ENCODE results near the gene FST.

Gene FST

DNA sequence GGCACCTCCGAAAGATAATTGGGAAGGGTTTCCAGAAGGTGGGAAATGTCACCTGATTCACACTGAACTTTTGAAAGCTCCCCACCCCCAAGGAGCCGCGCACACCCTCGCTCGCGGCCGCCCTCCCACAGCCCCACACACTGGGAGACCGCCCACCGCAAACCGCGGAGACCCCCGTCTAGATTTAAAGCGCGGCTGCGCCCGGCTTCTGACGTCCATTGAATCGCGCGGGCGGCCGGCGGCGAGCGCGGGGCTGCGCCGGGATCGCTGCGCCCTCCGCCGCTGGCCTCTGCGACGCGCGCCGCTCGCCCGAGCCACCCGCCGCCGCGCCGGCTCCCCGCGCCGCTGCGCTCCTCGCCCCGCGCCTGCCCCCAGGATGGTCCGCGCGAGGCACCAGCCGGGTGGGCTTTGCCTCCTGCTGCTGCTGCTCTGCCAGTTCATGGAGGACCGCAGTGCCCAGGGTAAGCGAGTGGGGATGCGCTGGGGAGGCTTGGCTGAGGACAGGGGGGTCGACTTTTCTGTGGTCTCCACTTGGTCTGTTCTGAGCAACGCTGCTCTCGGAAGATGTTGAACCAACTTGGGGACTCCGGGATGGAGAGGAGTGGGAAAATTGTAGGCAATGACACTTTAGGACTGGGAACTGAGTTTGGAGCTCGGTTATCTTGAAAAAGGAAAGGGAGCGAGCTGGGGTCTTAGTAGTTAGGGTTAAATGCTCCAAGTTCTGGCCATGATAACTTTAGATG is at the start of gene FST:
Gene FST, plus strand, starts transcription at position 214 of the 743 bp plus-strand sequence. Its CDS starts 163 bp downstream, at position 377.
- DNase-seq = no peak

- DNase-seq = no peak
These were observed 48.8 kb upstream of the FST start for GRCh38 chr5:53431665-53432064.

- DNase-seq = no peak
These were observed 47.4 kb upstream of the FST start for GRCh38 chr5:53433026-53433425.

GRCh38 chr5:53434541-53434940 is 45.9 kb upstream of the FST start:
- no peak for DNase-seq

- no peak for DNase-seq
These were observed 43.8 kb upstream of the FST start for GRCh38 chr5:53436480-53437191.

GRCh38 chr5:53438079-53438478 is 42.4 kb upstream of the FST start:
- no peak for DNase-seq

DNA sequence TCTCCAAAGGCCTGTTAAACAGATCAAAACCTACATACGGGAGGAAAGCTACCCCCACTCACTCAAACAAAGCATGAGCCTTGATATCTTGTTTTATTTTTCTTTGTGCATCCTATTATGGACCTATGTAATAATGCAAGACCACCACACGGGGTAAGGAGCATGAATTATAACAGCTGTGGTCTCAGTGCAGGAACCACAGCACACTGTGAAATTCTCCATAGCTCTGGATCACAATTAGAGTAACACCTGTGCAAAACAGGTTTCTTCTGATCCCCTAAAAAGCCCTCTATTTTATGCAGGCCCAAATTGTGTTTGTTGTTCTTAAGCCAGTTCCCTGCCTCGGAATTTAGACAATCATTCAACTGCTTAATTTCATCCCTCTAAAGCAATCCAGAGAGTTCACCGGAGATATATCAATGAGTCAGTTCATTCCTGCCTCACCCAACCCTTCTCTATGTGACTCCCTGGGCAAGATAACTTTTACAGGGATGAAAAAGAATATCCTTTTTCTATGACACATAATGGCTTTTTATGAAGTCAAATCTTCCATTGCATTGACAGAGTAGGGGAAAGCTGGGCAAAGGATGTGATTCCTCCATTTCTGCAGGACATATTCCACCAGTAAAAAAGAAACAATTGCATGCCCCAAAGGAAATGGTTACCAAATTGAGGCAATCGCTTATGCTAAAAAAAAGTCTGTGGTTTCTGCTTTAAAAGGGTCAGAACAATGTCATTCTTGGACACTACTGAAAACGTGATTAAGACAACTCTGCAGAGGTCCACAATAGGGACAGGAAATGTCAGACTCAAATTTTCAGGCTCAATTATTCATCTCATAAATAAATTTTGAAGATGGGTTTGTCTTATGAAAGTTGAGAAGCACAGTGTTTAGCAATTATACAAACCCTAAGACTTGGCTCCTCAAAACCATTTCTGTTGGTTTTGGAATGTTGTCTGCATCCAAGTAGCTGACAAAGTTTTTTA is 41.6 kb upstream of the FST start:
- DNase-seq = no peak

GRCh38 chr5:53442961-53443360 is 37.5 kb upstream of the FST start:
- DNase-seq = no peak

- no peak for DNase-seq
These were observed 34.9 kb upstream of the FST start for GRCh38 chr5:53445569-53445968.

DNA sequence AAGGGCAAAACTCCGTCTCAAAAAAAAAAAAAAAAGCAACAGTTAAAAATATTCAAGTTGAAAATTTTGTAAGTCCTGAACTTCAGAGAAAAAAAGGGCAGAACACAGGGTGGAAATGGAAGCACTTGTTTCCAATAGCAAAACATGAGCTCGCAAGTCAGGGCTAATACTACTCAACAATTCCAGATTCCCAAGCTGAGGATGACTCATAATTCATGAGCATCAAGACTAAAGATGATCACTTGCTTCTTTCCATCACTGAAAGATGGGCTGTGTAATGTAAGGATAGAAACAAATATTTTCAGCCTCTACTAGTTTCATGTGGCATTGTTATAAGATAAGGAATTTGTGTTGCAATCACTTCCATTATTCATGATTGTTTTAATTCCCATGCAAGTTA is 33.5 kb upstream of the FST start:
- DNase-seq = no peak

GRCh38 chr5:53448851-53449250 is 31.6 kb upstream of the FST start:
- no peak for DNase-seq

- DNase-seq = no peak
These were observed 26.3 kb upstream of the FST start for GRCh38 chr5:53453898-53454718.

DNA sequence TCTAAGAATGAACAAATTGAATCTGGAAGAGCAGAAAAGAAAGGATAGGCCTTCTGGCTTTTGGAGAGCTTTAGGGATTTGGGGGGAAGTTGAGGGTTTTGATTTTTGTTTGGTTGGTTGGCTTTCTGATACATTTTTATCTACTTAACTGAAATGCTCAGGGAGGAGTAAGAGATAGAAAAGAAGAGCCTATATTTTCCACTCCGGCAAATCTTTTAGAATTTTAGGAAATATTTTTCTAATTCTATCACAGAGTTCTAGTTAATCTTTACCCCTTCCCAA is 25.8 kb upstream of the FST start:
- no peak for DNase-seq

GRCh38 chr5:53456366-53456765 is 24.1 kb upstream of the FST start:
- DNase-seq = no peak

DNA sequence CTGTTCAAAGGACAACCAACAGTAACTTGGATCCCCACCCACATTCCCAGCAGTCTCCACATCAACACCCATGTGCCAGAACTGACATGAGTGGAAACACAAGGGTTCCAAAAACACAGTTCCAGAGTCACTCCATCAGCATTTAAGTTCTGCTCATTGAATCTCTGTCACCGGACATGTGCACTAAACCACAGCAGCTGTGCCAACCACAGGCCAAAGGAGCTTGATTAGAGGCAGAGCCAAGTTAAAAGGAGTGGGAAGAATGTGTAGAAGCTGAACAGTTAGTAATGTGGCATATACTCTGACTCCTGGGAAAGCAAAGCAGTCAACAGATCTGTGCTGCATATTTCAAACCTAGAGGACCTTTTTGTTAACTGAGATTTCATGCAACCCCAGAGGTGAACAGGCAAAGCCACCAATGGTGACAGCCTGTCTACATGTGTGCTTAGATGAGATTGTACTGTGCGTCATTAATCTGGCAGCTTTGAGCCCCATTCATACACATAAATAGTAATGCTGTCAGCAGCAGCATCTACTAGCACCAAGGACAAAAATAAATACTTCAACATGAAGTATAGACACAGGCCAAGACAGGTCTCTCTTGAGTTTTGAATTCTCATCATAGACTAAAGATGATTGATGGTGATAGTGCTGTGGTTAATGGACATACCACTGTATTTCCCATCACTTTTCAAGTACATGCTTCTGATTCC is 16.4 kb upstream of the FST start:
- no peak for DNase-seq

- DNase-seq = no peak
These were observed 15.7 kb upstream of the FST start for GRCh38 chr5:53464722-53465121.

GRCh38 chr5:53469946-53470687 is 10.3 kb upstream of the FST start:
- DNase-seq = no peak

- DNase-seq = no peak
These were observed 8.2 kb upstream of the FST start for GRCh38 chr5:53472279-53472678.

DNA sequence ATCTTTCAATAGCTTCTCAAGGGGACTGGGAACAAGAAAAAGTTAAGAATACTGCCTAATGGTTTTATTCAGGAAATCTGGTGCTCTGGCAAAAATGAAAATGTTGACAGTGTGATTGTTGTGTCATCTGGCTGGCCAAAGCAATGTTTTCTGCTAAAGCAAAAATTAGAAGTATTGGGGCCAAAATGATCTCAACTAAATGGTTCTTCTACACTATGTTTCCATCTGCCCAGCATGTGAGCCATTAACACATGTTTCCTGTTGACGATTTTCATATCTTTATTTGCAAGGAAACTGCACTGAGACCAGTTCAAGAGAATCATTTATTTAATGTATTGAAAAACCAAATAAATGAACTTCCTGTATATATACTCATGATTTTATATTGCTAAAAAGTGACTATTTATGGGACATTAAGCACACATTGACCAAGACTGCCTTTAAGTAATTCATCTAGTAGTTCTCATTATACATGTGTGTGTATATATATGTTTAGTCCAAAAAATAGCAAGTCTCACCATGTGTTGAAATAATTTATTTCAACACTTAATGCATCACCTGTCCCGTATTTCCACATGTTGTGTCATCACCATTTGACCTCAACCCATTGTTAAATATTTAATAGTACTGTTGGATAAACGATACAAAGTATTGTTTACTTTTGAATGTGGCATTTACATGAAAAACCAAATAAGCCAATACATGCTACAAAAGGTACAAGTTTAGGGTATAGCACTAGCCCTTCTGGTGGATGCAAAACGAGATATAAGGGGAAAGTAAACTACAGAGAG is 7.5 kb upstream of the FST start:
- no peak for DNase-seq

DNA sequence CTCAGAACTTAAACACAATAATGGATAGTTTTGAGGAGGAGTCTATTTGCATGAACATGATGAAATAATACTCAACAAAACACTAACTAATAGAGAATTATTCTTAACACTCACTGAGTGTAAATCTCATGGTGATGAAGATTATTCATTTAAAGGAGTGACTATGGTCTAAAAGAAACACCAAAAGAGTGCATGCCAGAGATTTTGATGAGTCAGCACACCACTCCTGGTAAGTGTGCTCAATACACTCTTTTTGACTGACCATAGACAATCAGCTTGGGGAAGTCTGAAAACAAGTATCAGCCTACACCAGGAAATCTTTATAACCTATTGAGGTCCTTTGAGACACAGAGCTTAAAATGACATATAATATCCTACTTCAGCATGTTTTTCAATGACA is 6.8 kb upstream of the FST start:
- no peak for DNase-seq

All from NCI-H1417 treated with DMSO at 0.1 percent for 48 hours (cell line).